ENCODE data around the gene IL1RN.

IL1RN gene

DNA sequence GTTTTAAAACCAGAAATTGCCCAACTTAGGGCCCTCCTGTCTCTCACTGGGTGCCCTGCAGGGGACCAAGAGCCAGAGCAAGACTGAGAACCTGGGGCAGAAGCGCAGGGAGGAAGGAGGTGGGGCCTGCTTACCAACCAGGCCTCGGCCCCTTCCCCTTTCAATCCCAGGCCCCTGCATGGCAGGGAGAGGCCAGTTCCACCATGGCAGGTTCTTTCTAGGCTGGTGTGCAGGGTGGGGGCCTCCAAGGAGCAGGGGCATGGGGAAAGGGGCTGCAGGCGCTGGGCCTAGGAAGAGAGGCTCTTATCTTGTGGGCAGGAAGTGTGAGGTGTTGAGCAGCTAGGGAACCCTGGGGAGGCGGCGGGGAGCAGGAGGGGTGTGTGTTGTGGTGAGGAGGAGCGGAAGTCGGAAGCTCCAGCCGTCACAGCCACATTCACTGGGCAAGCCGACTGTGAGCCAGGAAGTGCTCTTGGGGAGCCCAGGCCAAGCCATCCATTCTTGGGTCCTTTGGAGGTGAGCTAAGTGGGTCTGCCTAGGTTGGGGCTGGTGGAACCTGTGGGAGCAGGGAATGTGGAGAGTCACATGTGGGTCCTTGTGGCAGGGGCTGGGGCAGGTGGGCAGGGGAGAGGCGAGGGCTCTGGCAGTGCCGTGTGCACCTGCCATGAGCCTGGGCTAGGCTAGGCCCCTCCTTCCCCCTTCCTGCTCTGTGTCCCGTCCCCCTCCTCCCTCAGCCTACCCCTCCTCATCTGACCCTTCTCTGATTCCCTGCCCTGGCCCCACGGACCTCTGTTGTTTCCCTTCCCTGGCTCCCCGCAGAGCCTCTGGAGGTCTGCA, 46.4 kb downstream of the IL1RN start, which contains the start of gene PSD4:
TSS of gene PSD4 (plus strand) at position 430 of the 834 bp plus-strand sequence. CDS start 8,486 bp downstream, outside the sequence.
- Histone ChIP-seq H3K9me3 (no peaks in the 10 kb centered on the region), H3K4me1 (no peaks in the 10 kb centered on the region), H3K4me3 (no peak within 1 kb of the TSS), H3K27me3 (ENCODE audit: low read depth) (no peaks in the 10 kb centered on the region), H3K36me3 (replicated peaks) (no peaks in the 10 kb centered on the region)
- in situ Hi-C loops (cut with MboI; ENCODE audit: low sequenced_read_pairs): no loop called here
- DNase-seq (ENCODE audit: low spot score in 2 of 2): no peak

DNA sequence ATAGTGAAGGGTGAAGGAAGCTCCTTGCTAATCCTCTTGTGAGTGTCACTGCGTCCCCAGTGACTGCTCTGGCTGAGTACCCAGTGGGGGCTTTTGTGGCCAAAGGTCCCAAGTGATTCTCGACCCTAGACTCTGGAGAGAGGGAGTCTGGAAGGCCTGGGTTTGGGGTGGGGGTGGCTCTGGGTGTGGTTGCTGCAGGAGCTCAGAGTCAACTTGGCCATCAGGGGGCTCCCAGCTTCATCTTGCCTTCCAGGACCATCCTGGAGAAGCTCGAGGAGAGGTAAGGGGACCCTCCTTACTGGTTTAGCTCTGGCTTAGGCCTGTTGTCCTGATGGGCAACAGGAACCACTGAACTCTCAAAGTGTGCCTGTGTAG, 47.0 kb downstream of the IL1RN start:
- no peaks in the 10 kb centered on the region for H3K27me3 ChIP-seq (ENCODE audit: low read depth)
- no peaks in the 10 kb centered on the region for H3K36me3 ChIP-seq (replicated peaks)
- in situ Hi-C loops (cut with MboI; ENCODE audit: low sequenced_read_pairs): no loop called here
- no peaks in the 10 kb centered on the region for H3K4me1 ChIP-seq
- no peaks in the 10 kb centered on the region for H3K9me3 ChIP-seq
- no peak for DNase-seq (ENCODE audit: low spot score in 2 of 2)
- no peak overlapping the region for H3K4me3 ChIP-seq

GRCh38 chr2:113175042-113175628, 47.7 kb downstream of the IL1RN start:
- no peaks in the 10 kb centered on the region for H3K36me3 ChIP-seq (replicated peaks)
- no peak overlapping the region for H3K4me3 ChIP-seq
- no peak for DNase-seq (ENCODE audit: low spot score in 2 of 2)
- H3K9me3 ChIP-seq: no peaks in the 10 kb centered on the region
- in situ Hi-C loops (cut with MboI; ENCODE audit: low sequenced_read_pairs): no loop called here
- H3K4me1 ChIP-seq: no peaks in the 10 kb centered on the region
- H3K27me3 ChIP-seq (ENCODE audit: low read depth): no peaks in the 10 kb centered on the region

- no peaks in the 10 kb centered on the region for H3K4me1 ChIP-seq
Observed at GRCh38 chr2:113175736-113176695, 48.6 kb downstream of the IL1RN start.

DNA sequence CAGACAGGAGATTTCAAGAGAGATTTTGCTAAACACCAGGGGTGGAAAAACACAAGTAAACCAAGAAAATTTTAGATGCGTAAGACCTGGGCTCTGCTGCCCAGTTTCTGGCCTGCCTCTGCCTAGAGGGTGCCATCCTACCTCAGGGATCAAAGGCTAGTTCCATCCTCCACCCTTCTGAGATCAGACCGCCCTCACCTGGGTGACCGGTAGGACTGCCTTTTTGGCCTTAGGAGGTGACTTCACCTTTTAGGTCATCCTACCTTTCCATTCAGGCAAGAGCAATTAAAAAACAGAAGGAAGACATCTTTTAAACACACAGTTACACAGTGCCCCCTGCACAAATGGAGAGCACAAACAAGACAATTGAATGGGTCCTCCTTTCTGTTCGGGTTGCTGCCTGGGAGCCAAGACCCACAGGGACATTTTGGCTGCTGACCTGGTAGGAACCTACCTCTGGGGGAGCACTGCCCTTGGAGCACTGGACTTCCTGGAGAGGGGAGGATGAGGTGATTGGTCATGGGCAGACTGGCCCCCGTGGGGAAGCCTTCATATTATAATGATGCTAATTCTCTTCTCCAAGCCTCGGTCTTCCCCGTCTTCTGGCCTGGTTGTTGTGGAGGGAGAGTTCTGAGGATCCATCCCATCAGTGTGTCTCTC, 49.4 kb downstream of the IL1RN start:
- no peak overlapping the region for H3K4me3 ChIP-seq

More at GRCh38 chr2:113175736-113176695, 48.6 kb downstream of the IL1RN start:
- no peak for DNase-seq (ENCODE audit: low spot score in 2 of 2)
- no peaks in the 10 kb centered on the region for H3K27me3 ChIP-seq (ENCODE audit: low read depth)
- H3K9me3 ChIP-seq: no peaks in the 10 kb centered on the region
- in situ Hi-C loops (cut with MboI; ENCODE audit: low sequenced_read_pairs): no loop called here
- H3K36me3 ChIP-seq (replicated peaks): no peaks in the 10 kb centered on the region
- no peak overlapping the region for H3K4me3 ChIP-seq

GRCh38 chr2:113178069-113178746, 50.8 kb downstream of the IL1RN start:
- DNase-seq (ENCODE audit: low spot score in 2 of 2): no peak
- Histone ChIP-seq H3K36me3 (replicated peaks) (no peaks in the 10 kb centered on the region), H3K9me3 (no peaks in the 10 kb centered on the region), H3K27me3 (ENCODE audit: low read depth) (no peaks in the 10 kb centered on the region), H3K4me3 (no peak overlapping the region), H3K4me1 (no peaks in the 10 kb centered on the region)
- in situ Hi-C loops (cut with MboI; ENCODE audit: low sequenced_read_pairs): no loop called here

More for the DNA sequence above, 49.4 kb downstream of the IL1RN start:
- no peak for DNase-seq (ENCODE audit: low spot score in 2 of 2)
- Histone ChIP-seq H3K36me3 (replicated peaks) (no peaks in the 10 kb centered on the region), H3K27me3 (ENCODE audit: low read depth) (no peaks in the 10 kb centered on the region), H3K9me3 (no peaks in the 10 kb centered on the region), H3K4me1 (no peaks in the 10 kb centered on the region)
- in situ Hi-C loops (cut with MboI; ENCODE audit: low sequenced_read_pairs): no loop called here

DNA sequence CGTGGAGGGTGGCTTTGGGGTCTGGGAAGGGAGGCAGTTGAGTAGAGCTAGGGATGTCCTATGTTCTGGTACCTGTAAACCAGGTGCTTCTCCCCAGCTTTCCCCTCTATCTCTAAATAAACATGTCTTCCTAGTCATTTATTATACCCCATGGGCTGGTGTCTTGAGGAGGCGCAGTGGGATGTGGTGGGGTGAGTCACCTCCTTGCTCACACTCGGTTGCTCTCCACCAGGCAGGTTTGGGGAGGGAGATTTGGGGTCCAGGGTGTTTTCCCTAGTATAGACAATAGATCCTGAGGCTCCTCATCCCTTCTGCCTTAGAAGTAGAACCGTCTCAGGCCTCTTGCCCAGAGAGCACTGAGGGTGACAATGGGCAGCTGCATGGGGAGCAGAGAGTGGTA, 51.5 kb downstream of the IL1RN start:
- H3K4me1 ChIP-seq: no peaks in the 10 kb centered on the region
- no peak for DNase-seq (ENCODE audit: low spot score in 2 of 2)

DNA sequence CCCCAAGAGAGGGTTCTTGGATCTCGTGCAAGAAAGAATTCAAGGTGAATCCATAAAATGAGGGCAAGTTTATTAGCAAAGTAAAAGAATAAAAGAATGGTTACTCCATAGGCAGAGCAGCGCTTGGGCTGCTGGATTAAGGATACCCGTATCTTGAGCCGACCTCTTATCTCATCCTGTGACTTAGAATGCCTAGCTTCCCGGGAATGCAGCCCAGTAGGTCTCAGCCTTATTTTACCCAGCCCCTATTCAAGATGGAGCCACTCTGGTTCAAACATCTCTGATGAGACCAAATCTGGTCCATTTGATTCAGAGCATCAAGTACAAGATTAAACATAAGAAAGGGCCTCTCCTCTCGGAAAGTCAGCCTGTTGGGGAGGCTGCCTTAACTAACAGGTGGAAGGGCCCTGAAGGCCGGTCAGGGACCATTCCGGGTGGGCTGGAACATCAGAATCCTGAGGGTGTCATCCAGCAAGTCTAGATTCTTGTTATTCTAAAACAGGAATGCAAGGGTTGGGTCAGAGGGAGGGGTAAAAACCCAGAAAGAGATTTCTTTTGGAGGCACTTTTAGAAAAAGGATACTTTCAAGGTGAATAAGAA, 52.1 kb downstream of the IL1RN start:
- no peaks in the 10 kb centered on the region for H3K9me3 ChIP-seq
- no peak for DNase-seq (ENCODE audit: low spot score in 2 of 2)
- no peaks in the 10 kb centered on the region for H3K4me1 ChIP-seq
- in situ Hi-C loops (cut with MboI; ENCODE audit: low sequenced_read_pairs): no loop called here
- H3K4me3 ChIP-seq: no peak overlapping the region
- no peaks in the 10 kb centered on the region for H3K27me3 ChIP-seq (ENCODE audit: low read depth)
- no peaks in the 10 kb centered on the region for H3K36me3 ChIP-seq (replicated peaks)

More for the DNA sequence above, 51.5 kb downstream of the IL1RN start:
- Histone ChIP-seq H3K36me3 (replicated peaks) (no peaks in the 10 kb centered on the region), H3K9me3 (no peaks in the 10 kb centered on the region), H3K4me3 (no peak overlapping the region), H3K27me3 (ENCODE audit: low read depth) (no peaks in the 10 kb centered on the region)
- in situ Hi-C loops (cut with MboI; ENCODE audit: low sequenced_read_pairs): no loop called here

DNA sequence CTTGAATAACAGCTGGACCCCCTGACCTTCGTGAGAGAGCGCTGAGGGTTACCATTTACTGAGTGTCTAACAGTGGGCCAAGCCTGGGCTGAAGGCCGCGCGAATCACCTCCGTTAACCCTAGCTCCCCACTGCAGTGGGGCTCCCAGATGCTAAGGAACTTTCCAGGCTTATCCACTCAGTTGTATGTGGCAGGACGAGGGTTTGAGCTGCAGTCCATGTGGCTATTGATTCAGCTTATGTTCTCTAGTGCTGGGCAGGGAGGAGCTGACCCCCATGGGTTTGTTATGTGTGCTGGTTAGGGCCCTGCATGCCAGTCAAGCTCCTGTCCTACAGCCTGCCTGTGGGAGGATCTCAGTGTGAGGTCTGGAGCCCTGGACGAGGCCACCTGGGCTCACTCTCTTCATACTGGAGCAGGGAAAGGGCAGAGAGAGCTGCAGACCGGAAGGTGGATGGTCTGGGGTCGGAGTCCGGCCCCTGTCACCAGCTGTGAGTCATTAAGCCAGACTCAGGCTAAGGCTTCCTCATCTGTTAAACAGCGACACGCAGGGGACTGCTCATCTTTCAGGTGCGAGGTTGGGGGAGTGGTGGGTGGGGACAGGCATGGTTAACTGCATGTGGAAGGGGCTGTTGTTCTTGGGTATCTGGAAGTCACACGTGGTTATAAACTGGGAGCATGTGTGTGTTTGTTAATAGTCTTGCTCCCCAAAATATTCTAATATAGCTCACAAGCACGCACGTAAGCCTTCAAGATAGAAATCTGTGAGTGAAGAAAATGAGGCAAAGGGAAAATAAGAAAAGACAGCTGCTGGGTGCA, 52.9 kb downstream of the IL1RN start:
- Histone ChIP-seq H3K9me3 (no peaks in the 10 kb centered on the region), H3K27me3 (ENCODE audit: low read depth) (no peaks in the 10 kb centered on the region), H3K4me3 (no peak overlapping the region), H3K36me3 (replicated peaks) (no peaks in the 10 kb centered on the region), H3K4me1 (no peaks in the 10 kb centered on the region)
- no peak for DNase-seq (ENCODE audit: low spot score in 2 of 2)
- in situ Hi-C loops (cut with MboI; ENCODE audit: low sequenced_read_pairs): no loop called here

GRCh38 chr2:113181258-113182051, 54.1 kb downstream of the IL1RN start:
- Histone ChIP-seq H3K36me3 (replicated peaks) (no peaks in the 10 kb centered on the region), H3K4me3 (no peak overlapping the region), H3K27me3 (ENCODE audit: low read depth) (no peaks in the 10 kb centered on the region), H3K4me1 (no peaks in the 10 kb centered on the region), H3K9me3 (no peaks in the 10 kb centered on the region)
- in situ Hi-C loops (cut with MboI; ENCODE audit: low sequenced_read_pairs): no loop called here
- DNase-seq (ENCODE audit: low spot score in 2 of 2): no peak

- H3K27me3 ChIP-seq (ENCODE audit: low read depth): no peaks in the 10 kb centered on the region
- DNase-seq (ENCODE audit: low spot score in 2 of 2): no peak
- no peaks in the 10 kb centered on the region for H3K36me3 ChIP-seq (replicated peaks)
- H3K4me1 ChIP-seq: no peaks in the 10 kb centered on the region
- H3K4me3 ChIP-seq: no peak overlapping the region
- in situ Hi-C loops (cut with MboI; ENCODE audit: low sequenced_read_pairs): no loop called here
- no peaks in the 10 kb centered on the region for H3K9me3 ChIP-seq
Observed at GRCh38 chr2:113182471-113183260, 55.3 kb downstream of the IL1RN start.

Measured in HAP-1 (cell line).